Mesenchymal stem cell (in vitro differentiated cells and primary cell): ENCODE results near the gene MYH14.

ENCODE experiments used
- DNase-seq: peaks from one replicate; pipeline ENCODE4 v3.0.0-alpha.2; 2013
- H2AFZ ChIP-seq: one replicate; pipeline ENCODE4 v1.6.1; 2013; ENCODE audit warnings: low read depth, mild to moderate bottlenecking, control low read depth, inconsistent platforms, low read length, moderate library complexity
- H2AK5ac ChIP-seq: 2 replicates; pipeline ENCODE4 v1.6.1; 2013; ENCODE audit warnings: low read length, moderate library complexity, mild to moderate bottlenecking, inconsistent platforms; ENCODE audit not compliant: severe bottlenecking
- H2BK120ac ChIP-seq: one replicate; pipeline ENCODE4 v1.6.1; 2013; ENCODE audit warnings: low read depth, mild to moderate bottlenecking, inconsistent platforms, low read length, moderate library complexity
- H2BK12ac ChIP-seq, 2 experiments: one replicate each; pipeline ENCODE4 v1.6.1; 2013; ENCODE audit warnings: inconsistent platforms in 2 of 2, low read length in 2 of 2, mild to moderate bottlenecking in 2 of 2, moderate library complexity in 2 of 2, control low read depth in 1 of 2
- H2BK15ac ChIP-seq: one replicate; pipeline ENCODE4 v1.6.1; 2013; ENCODE audit warnings: mild to moderate bottlenecking, low read depth, inconsistent platforms; ENCODE audit not compliant: poor library complexity, severe bottlenecking
- H2BK5ac ChIP-seq: 2 replicates; pipeline ENCODE4 v1.6.1; 2013; ENCODE audit warnings: low read depth, mild to moderate bottlenecking, low read length, control low read depth, inconsistent platforms; ENCODE audit not compliant: poor library complexity, severe bottlenecking
- H3K14ac ChIP-seq, 2 experiments: one replicate each; pipeline ENCODE4 v1.6.1; 2013; ENCODE audit warnings: inconsistent platforms in 2 of 2, low read length in 2 of 2, control low read depth in 1 of 2, mild to moderate bottlenecking in 1 of 2, moderate library complexity in 1 of 2
- H3K18ac ChIP-seq, 2 experiments: one replicate each; pipeline ENCODE4 v1.6.1; 2013; ENCODE audit warnings: inconsistent platforms in 2 of 2, low read length in 2 of 2, control low read depth in 1 of 2, low read depth in 1 of 2, mild to moderate bottlenecking in 1 of 2
- H3K23ac ChIP-seq, 2 experiments: one replicate each; pipeline ENCODE4 v1.6.1; 2013; ENCODE audit warnings: inconsistent platforms in 2 of 2, low read length in 2 of 2, mild to moderate bottlenecking in 2 of 2, moderate library complexity in 2 of 2, control low read depth in 1 of 2
- H3K27ac ChIP-seq: 2 replicates; pipeline ENCODE4 v1.5.1; 2013; ENCODE audit warnings: mild to moderate bottlenecking, moderate library complexity, low read length, control low read depth, inconsistent platforms; ENCODE audit not compliant: poor library complexity, severe bottlenecking
- H3K27me3 ChIP-seq, 2 experiments: 2 replicates each; pipeline versions ENCODE4 v1.6.1 to v1.7.0; 2013; ENCODE audit warnings: low read length in 2 of 2, mild to moderate bottlenecking in 2 of 2, moderate library complexity in 2 of 2, control low read depth in 1 of 2, inconsistent platforms in 1 of 2; ENCODE audit not compliant: control insufficient read depth in 1 of 2, insufficient read depth in 1 of 2
- H3K36me3 ChIP-seq, 2 experiments: 2 replicates each; pipeline versions ENCODE4 v1.6.1 to v1.7.0; 2013; ENCODE audit warnings: low read length in 2 of 2, control low read depth in 1 of 2, inconsistent platforms in 1 of 2, low read depth in 1 of 2, mild to moderate bottlenecking in 1 of 2; ENCODE audit not compliant: insufficient read depth in 2 of 2, control insufficient read depth in 1 of 2
- H3K4ac ChIP-seq, 2 experiments: one replicate each; pipeline ENCODE4 v1.6.1; 2013; ENCODE audit warnings: inconsistent platforms in 2 of 2, low read length in 2 of 2, mild to moderate bottlenecking in 2 of 2, moderate library complexity in 2 of 2, control low read depth in 1 of 2, low read depth in 1 of 2
- H3K4me1 ChIP-seq: 2 replicates; pipeline ENCODE4 v1.6.1; 2013; ENCODE audit warnings: low read depth, low read length, control low read depth; ENCODE audit not compliant: control insufficient read depth, insufficient read depth
- H3K4me2 ChIP-seq: 2 replicates; pipeline ENCODE4 v1.6.1; 2013; ENCODE audit warnings: low read length, mild to moderate bottlenecking, inconsistent platforms; ENCODE audit not compliant: poor library complexity, severe bottlenecking
- H3K4me3 ChIP-seq, 2 experiments: 2 replicates each; pipeline versions ENCODE4 v1.5.1 to v1.7.0; 2013; ENCODE audit warnings: low read length in 2 of 2, mild to moderate bottlenecking in 2 of 2, control low read depth in 1 of 2, low read depth in 1 of 2; ENCODE audit not compliant: insufficient read depth in 1 of 2
- H3K79me1 ChIP-seq: replicated peaks from 2 replicates; pipeline ENCODE4 v1.6.1; 2013; ENCODE audit warnings: mild to moderate bottlenecking, control low read depth, low read length, inconsistent platforms; ENCODE audit not compliant: poor library complexity, severe bottlenecking
- H3K9ac ChIP-seq: 2 replicates; pipeline ENCODE4 v1.7.0; 2013; ENCODE audit warnings: mild to moderate bottlenecking, low read length, moderate library complexity
- H3K9me3 ChIP-seq: 2 replicates; pipeline ENCODE4 v1.7.0; 2013; ENCODE audit warnings: mild to moderate bottlenecking, low read length; ENCODE audit not compliant: control insufficient read depth
- H4K8ac ChIP-seq: one replicate; pipeline ENCODE4 v1.6.1; 2013; ENCODE audit warnings: inconsistent platforms, mild to moderate bottlenecking, low read length, moderate library complexity
- H4K91ac ChIP-seq: one replicate; pipeline ENCODE4 v1.6.1; 2013; ENCODE audit warnings: mild to moderate bottlenecking, low read length, inconsistent platforms
- WGBS: methylation state at CpG from one replicate; pipeline ENCODE4 v1.1.7; 2013; ENCODE audit warnings: mixed read lengths; 5-methylcytosine and 5-hydroxymethylcytosine counted together

MYH14 gene

GRCh38 chr19:50191216-50191615, 12.2 kb upstream of the MYH14 start:
- H2AK5ac ChIP-seq = no peak overlapping the region
- H3K4ac ChIP-seq = no peak overlapping the region
- 46% methylated on average over 3 of the region's 4 CpGs for WGBS
- H3K23ac ChIP-seq = no peak overlapping the region
- H3K27ac ChIP-seq = no peak overlapping the region
- H2BK15ac ChIP-seq = no peak overlapping the region
- H4K8ac ChIP-seq = no peak overlapping the region
- no peaks in the 10 kb centered on the region for H3K9me3 ChIP-seq
- H3K4me2 ChIP-seq = no peak overlapping the region
- no peak overlapping the region for H2BK12ac ChIP-seq
- H3K27me3 ChIP-seq = peaks cover 0 to 4% of the 10 kb centered on the region in 2 experiments
- no peaks in the 10 kb centered on the region for H3K79me1 ChIP-seq
- H2BK5ac ChIP-seq = no peak overlapping the region
- H3K9ac ChIP-seq = no peak overlapping the region
- H2BK120ac ChIP-seq = no peak overlapping the region
- DNase-seq = no peak
- H3K14ac ChIP-seq = no peak overlapping the region
- H3K4me1 ChIP-seq = no peaks in the 10 kb centered on the region
- no peak overlapping the region for H3K18ac ChIP-seq
- no peak overlapping the region for H3K4me3 ChIP-seq
- H2AFZ ChIP-seq = no peak overlapping the region
- no peaks in the 10 kb centered on the region for H3K36me3 ChIP-seq
- no peak overlapping the region for H4K91ac ChIP-seq

GRCh38 chr19:50192463-50193211, 10.8 kb upstream of the MYH14 start:
- no peaks in the 10 kb centered on the region for H3K79me1 ChIP-seq
- H4K91ac ChIP-seq = no peak overlapping the region
- H3K9ac ChIP-seq = no peak overlapping the region
- H3K27me3 ChIP-seq = peaks cover 0 to 4% of the 10 kb centered on the region in 2 experiments
- no peak overlapping the region for H2BK15ac ChIP-seq
- no peak overlapping the region for H3K4me3 ChIP-seq
- DNase-seq = no peak
- H4K8ac ChIP-seq = no peak overlapping the region
- no peak overlapping the region for H3K23ac ChIP-seq
- no peak overlapping the region for H2BK12ac ChIP-seq
- H3K14ac ChIP-seq = no peak overlapping the region
- H3K27ac ChIP-seq = no peak overlapping the region
- H3K9me3 ChIP-seq = no peaks in the 10 kb centered on the region
- no peak overlapping the region for H3K18ac ChIP-seq
- no peaks in the 10 kb centered on the region for H3K36me3 ChIP-seq
- no peak overlapping the region for H2BK120ac ChIP-seq
- no peak overlapping the region for H2AK5ac ChIP-seq
- no peak overlapping the region for H2BK5ac ChIP-seq
- H3K4me1 ChIP-seq = no peaks in the 10 kb centered on the region
- H3K4ac ChIP-seq = no peak overlapping the region
- no peak overlapping the region for H3K4me2 ChIP-seq
- H2AFZ ChIP-seq = no peak overlapping the region
- 68% methylated on average over 11 of the region's 13 CpGs for WGBS

GRCh38 chr19:50195224-50195623, 8.2 kb upstream of the MYH14 start:
- Histone ChIP-seq H3K4me3 (no peak overlapping the region), H3K36me3 (no peaks in the 10 kb centered on the region), H4K91ac (no peak overlapping the region), H2AFZ (no peak overlapping the region), H3K18ac (no peak overlapping the region), H2BK15ac (no peak overlapping the region), H3K4ac (no peak overlapping the region), H3K27me3 (peaks cover 0 to 6% of the 10 kb centered on the region in 2 experiments), H3K4me1 (no peaks in the 10 kb centered on the region), H3K27ac (no peak overlapping the region), H2BK120ac (no peak overlapping the region), H3K9me3 (no peaks in the 10 kb centered on the region), H3K14ac (no peak overlapping the region), H3K23ac (no peak overlapping the region), H3K4me2 (no peak overlapping the region), H2BK12ac (no peak overlapping the region), H3K79me1 (no peaks in the 10 kb centered on the region), H2BK5ac (no peak overlapping the region), H4K8ac (no peak overlapping the region), H3K9ac (no peak overlapping the region), H2AK5ac (no peak overlapping the region)
- no peak for DNase-seq
- WGBS = 83% methylated on average over 2 of the region's 5 CpGs

- Histone ChIP-seq H2AFZ (no peak overlapping the region), H3K14ac (no peak overlapping the region), H3K79me1 (no peaks in the 10 kb centered on the region), H3K27ac (no peak overlapping the region), H3K4me1 (no peaks in the 10 kb centered on the region), H3K27me3 (peaks cover 0 to 12% of the 10 kb centered on the region in 2 experiments), H2BK5ac (no peak overlapping the region), H3K36me3 (no peaks in the 10 kb centered on the region), H4K91ac (no peak overlapping the region), H3K4me2 (no peak overlapping the region), H3K9me3 (no peaks in the 10 kb centered on the region), H2AK5ac (no peak overlapping the region), H4K8ac (no peak overlapping the region), H3K4ac (no peak overlapping the region), H2BK120ac (no peak overlapping the region), H3K23ac (no peak overlapping the region), H3K9ac (no peak overlapping the region), H3K4me3 (no peak overlapping the region), H2BK12ac (no peak overlapping the region), H2BK15ac (no peak overlapping the region), H3K18ac (no peak overlapping the region)
- WGBS = 52% methylated on average over 4 of the region's 4 CpGs
- DNase-seq = no peak
These were observed 7.0 kb upstream of the MYH14 start for GRCh38 chr19:50196322-50196932.
